Measurements from ENCODE around the gene ABLIM1.
A peak's percentile ranks its signal among the peaks of the same experiment; 100 is the strongest.

Gene ABLIM1

GRCh38 chr10:114504769-114505579 lies 153.1 kb downstream of the ABLIM1 start:
- TF ChIP-seq SP2 (tag by site-specific recombination; IDR thresholded peaks at IDR 0.05), result no peak
- 0 out of 2 replicates have a peak, but pooled peaks have one; percentile 52 for TF ChIP-seq ZNF600 (tag by site-specific recombination; IDR thresholded peaks at IDR 0.05)
- TF ChIP-seq REST (tag by site-specific recombination; IDR thresholded peaks at IDR 0.05), result no peak
- TF ChIP-seq MYNN (tag by site-specific recombination; IDR thresholded peaks at IDR 0.05; ENCODE audit: borderline replicate concordance), result 0 out of 2 replicates have a peak, but pooled peaks have one; percentile 39
- ChIA-PET CTCF (interaction anchor here (1.7 kb wide), 1 partner anchor 201 kb away, joined by 6 read pairs; no protein-coding TSS in a partner anchor), POLR2A (no interaction called here)
- H3K36me3 ChIP-seq (ENCODE audit: control insufficient read depth in 2 of 2, insufficient read depth in 1 of 2, low read length in 2 of 2), result no peaks in the 10 kb centered on the region
- peaks cover 11% of the 10 kb centered on the region; the same call in 1 of the 2 replicates for H3K4me1 ChIP-seq (ENCODE audit: control insufficient read depth, insufficient read depth, low read length)
- H3K9me3 ChIP-seq (ENCODE audit: control insufficient read depth, insufficient read depth, low read depth, low read length), result no peaks in the 10 kb centered on the region
- no peak overlapping the region for H3K27ac ChIP-seq (ENCODE audit: extremely low read depth, low read depth, low read length)
- H3K4me3 ChIP-seq (ENCODE audit: low read depth, low read length), result no peak overlapping the region

GRCh38 chr10:114502074-114502473 lies 156.0 kb downstream of the ABLIM1 start:
- Histone ChIP-seq H3K4me1 (ENCODE audit: control insufficient read depth, insufficient read depth, low read length) (peaks cover 11% of the 10 kb centered on the region; the same call in 1 of the 2 replicates), H3K36me3 (ENCODE audit: control insufficient read depth in 2 of 2, insufficient read depth in 1 of 2, low read length in 2 of 2) (no peaks in the 10 kb centered on the region), H3K27ac (ENCODE audit: extremely low read depth, low read depth, low read length) (no peak overlapping the region), H3K9me3 (ENCODE audit: control insufficient read depth, insufficient read depth, low read depth, low read length) (no peaks in the 10 kb centered on the region), H3K4me3 (ENCODE audit: low read depth, low read length) (no peak overlapping the region)
- CTCF ChIA-PET, result interaction anchor here (0.7 kb wide), 2 partner anchors 11 to 96 kb away, joined by 3 read pairs; no protein-coding TSS in a partner anchor
- POLR2A ChIA-PET, result no interaction called here
- TF ChIP-seq ZNF274 (IDR thresholded peaks at IDR 0.05; ENCODE audit: low read length), result no peak
- TF ChIP-seq ZNF274 (tag by site-specific recombination; IDR thresholded peaks at IDR 0.05; ENCODE audit: borderline replicate concordance), result no peak
- TF ChIP-seq ZNF10 (tag by site-specific recombination; IDR thresholded peaks at IDR 0.05), result no peak
- no peak for TF ChIP-seq ZSCAN5A (tag by site-specific recombination; IDR thresholded peaks at IDR 0.05)
- TF ChIP-seq ZNF658 (tag by site-specific recombination; IDR thresholded peaks at IDR 0.05), result no peak
- TF ChIP-seq ZNF692 (tag by site-specific recombination; IDR thresholded peaks at IDR 0.05), result no peak
- TF ChIP-seq ZNF302 (tag by site-specific recombination; IDR thresholded peaks at IDR 0.05; ENCODE audit: low read depth), result no peak

GRCh38 chr10:114501650-114502049 lies 156.4 kb downstream of the ABLIM1 start:
- ChIA-PET CTCF (interaction anchor here (0.7 to 1.4 kb wide), 3 partner anchors 11 to 233 kb away, joined by 3 to 8 read pairs (median 3); no protein-coding TSS in a partner anchor), POLR2A (no interaction called here)
- Histone ChIP-seq H3K9me3 (ENCODE audit: control insufficient read depth, insufficient read depth, low read depth, low read length) (no peaks in the 10 kb centered on the region), H3K4me3 (ENCODE audit: low read depth, low read length) (no peak overlapping the region), H3K36me3 (ENCODE audit: control insufficient read depth in 2 of 2, insufficient read depth in 1 of 2, low read length in 2 of 2) (no peaks in the 10 kb centered on the region), H3K27ac (ENCODE audit: extremely low read depth, low read depth, low read length) (no peak overlapping the region), H3K4me1 (ENCODE audit: control insufficient read depth, insufficient read depth, low read length) (peaks cover 11% of the 10 kb centered on the region; the same call in 1 of the 2 replicates)
- TF ChIP-seq REPIN1 (tag by site-specific recombination; IDR thresholded peaks at IDR 0.05; ENCODE audit: low read depth) (no peak), ZNF830 (tag by site-specific recombination; IDR thresholded peaks at IDR 0.05; ENCODE audit: low read depth) (no peak), ZNF488 (tag by site-specific recombination; IDR thresholded peaks at IDR 0.05) (no peak), KLF10 (tag by site-specific recombination; IDR thresholded peaks at IDR 0.05) (no peak), ZNF449 (tag by site-specific recombination; IDR thresholded peaks at IDR 0.05) (no peak), ZNF37A (tag by site-specific recombination; IDR thresholded peaks at IDR 0.05) (no peak), ZNF221 (tag by site-specific recombination; IDR thresholded peaks at IDR 0.05; ENCODE audit: borderline replicate concordance) (no peak), TRIM28 (IDR thresholded peaks at IDR 0.05; ENCODE audit: borderline replicate concordance, low read length) (no peak), ZNF146 (tag by site-specific recombination; IDR thresholded peaks at IDR 0.05) (no peak), ZNF626 (tag by site-specific recombination; IDR thresholded peaks at IDR 0.05) (no peak), GLIS1 (tag by site-specific recombination; IDR thresholded peaks at IDR 0.05) (no peak)
